ENCODE results near the gene CSNK1G2. TPM values are rescaled to one million over a fixed set of nuclear protein-coding genes. Genes with fewer than 3 reads are reported as not detected.

CSNK1G2 gene
- polyA plus RNA-seq, 1 donor from 2014 or later: 110 TPM

DNA sequence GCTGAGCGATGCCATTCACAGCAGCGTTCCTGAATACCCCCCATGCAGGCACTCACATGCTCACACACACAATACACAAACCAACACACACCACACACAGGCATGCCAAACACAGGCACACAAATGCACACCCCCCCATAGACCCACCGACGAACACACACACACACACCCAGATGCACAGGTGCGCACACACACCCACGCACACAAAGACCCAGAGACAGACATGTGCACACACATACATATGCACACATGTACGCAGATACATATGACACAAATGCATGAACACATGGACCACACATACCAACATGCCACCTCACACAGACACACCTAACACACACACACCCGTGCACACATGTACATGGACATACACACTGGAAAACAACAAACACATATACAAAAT is 7.0 kb upstream of the CSNK1G2 start:
- TF ChIP-seq MXI1 (conservative IDR thresholded peaks at IDR 0.05; ENCODE audit: poor library complexity, severe bottlenecking) (no peak), TAF1 (IDR thresholded peaks at IDR 0.05; ENCODE audit: low read depth) (no peak), CTCF (IDR thresholded peaks at IDR 0.05; ENCODE audit: poor library complexity, severe bottlenecking) (no peak), EP300 (conservative IDR thresholded peaks at IDR 0.05; ENCODE audit: poor library complexity, severe bottlenecking) (no peak), SMC3 (conservative IDR thresholded peaks at IDR 0.05; ENCODE audit: poor library complexity) (no peak), REST (IDR thresholded peaks at IDR 0.05; ENCODE audit: borderline replicate concordance) (no peak), RAD21 (conservative IDR thresholded peaks at IDR 0.05) (no peak), POLR2AphosphoS5 (IDR thresholded peaks at IDR 0.05) (no peak), EZH2 (IDR thresholded peaks at IDR 0.05; ENCODE audit: borderline replicate concordance, insufficient read depth, low read length, poor library complexity, severe bottlenecking) (no peak)
- no peak overlapping the region for H3K4me3 ChIP-seq (ENCODE audit: low read length)
- H3K27ac ChIP-seq (ENCODE audit: low read length): no peak overlapping the region
- no peak overlapping the region for H3K4me2 ChIP-seq (ENCODE audit: low read length)
- no peak overlapping the region for H3K9ac ChIP-seq (ENCODE audit: low read length)
- H3K9me3 ChIP-seq (ENCODE audit: low read length): no peaks in the 10 kb centered on the region
- no peaks in the 10 kb centered on the region for H3K9me2 ChIP-seq (ENCODE audit: insufficient read depth, low read length)
- H3K79me2 ChIP-seq (replicated peaks; ENCODE audit: insufficient read depth, low read length): no peaks in the 10 kb centered on the region
- H3K27me3 ChIP-seq (ENCODE audit: insufficient read depth, low read depth, low read length): no peaks in the 10 kb centered on the region
- no peaks in the 10 kb centered on the region for H3F3A ChIP-seq (ENCODE audit: insufficient read depth, low read length, poor library complexity, severe bottlenecking)
- H3K36me3 ChIP-seq (ENCODE audit: insufficient read depth, low read length): no peaks in the 10 kb centered on the region
- no peak overlapping the region for H2AFZ ChIP-seq (ENCODE audit: low read depth, low read length)
- no peaks in the 10 kb centered on the region for H4K20me1 ChIP-seq (ENCODE audit: insufficient read depth)

DNA sequence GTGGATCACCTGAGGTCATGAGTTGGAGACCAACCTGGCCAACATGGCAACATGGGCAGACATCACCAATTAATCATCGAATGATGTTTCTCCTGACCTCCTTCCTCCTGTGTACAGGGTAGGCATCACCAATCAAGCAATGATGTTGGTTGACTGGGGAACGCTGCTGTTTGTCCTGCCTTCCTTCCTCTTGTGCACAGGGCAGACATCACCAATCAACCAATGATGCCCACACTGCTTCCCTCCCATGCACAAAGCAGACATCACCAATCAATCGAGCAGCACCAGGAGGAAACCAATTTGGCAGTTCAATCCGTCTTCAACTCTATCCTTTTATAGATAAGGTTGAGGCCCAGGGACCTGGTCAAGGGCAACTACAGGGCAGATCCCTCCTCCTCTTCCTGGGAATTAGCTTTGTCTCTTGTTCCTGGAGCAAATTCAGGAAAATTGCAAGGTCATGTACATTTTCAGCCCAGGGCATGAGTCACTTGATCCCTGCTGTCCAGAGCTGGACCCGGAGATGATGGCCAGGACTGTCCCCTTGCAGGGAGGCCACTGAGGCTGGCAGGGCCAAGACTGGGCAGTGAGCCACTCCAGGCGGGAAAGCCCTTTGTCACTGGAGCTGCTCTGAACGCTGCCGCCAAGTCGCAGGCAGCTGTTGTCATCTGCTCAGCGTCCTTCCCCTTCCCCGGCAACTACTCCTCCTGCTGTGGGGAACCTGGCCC is 5.3 kb upstream of the CSNK1G2 start:
- no peak overlapping the region for H3K27ac ChIP-seq (ENCODE audit: low read length)
- H3K9me2 ChIP-seq (ENCODE audit: insufficient read depth, low read length): no peaks in the 10 kb centered on the region
- no peak overlapping the region for H3K4me3 ChIP-seq (ENCODE audit: low read length)
- H3K9ac ChIP-seq (ENCODE audit: low read length): no peak overlapping the region
- H3K27me3 ChIP-seq (ENCODE audit: insufficient read depth, low read depth, low read length): no peaks in the 10 kb centered on the region
- no peaks in the 10 kb centered on the region for H4K20me1 ChIP-seq (ENCODE audit: insufficient read depth)
- H3K36me3 ChIP-seq (ENCODE audit: insufficient read depth, low read length): no peaks in the 10 kb centered on the region
- no peak overlapping the region for H3K4me2 ChIP-seq (ENCODE audit: low read length)
- no peaks in the 10 kb centered on the region for H3K79me2 ChIP-seq (replicated peaks; ENCODE audit: insufficient read depth, low read length)
- no peak overlapping the region for H2AFZ ChIP-seq (ENCODE audit: low read depth, low read length)
- TF ChIP-seq TAF1 (IDR thresholded peaks at IDR 0.05; ENCODE audit: low read depth): no peak
- no peak for TF ChIP-seq MXI1 (conservative IDR thresholded peaks at IDR 0.05; ENCODE audit: poor library complexity, severe bottlenecking)
- TF ChIP-seq REST (IDR thresholded peaks at IDR 0.05; ENCODE audit: borderline replicate concordance): no peak
- no peak for TF ChIP-seq POLR2AphosphoS5 (IDR thresholded peaks at IDR 0.05)
- no peak for TF ChIP-seq CTCF (IDR thresholded peaks at IDR 0.05; ENCODE audit: poor library complexity, severe bottlenecking)
- TF ChIP-seq SMC3 (conservative IDR thresholded peaks at IDR 0.05; ENCODE audit: poor library complexity): no peak
- TF ChIP-seq EZH2 (IDR thresholded peaks at IDR 0.05; ENCODE audit: borderline replicate concordance, insufficient read depth, low read length, poor library complexity, severe bottlenecking): no peak
- no peak for TF ChIP-seq RAD21 (conservative IDR thresholded peaks at IDR 0.05)
- TF ChIP-seq EP300 (conservative IDR thresholded peaks at IDR 0.05; ENCODE audit: poor library complexity, severe bottlenecking): no peak
- H3F3A ChIP-seq (ENCODE audit: insufficient read depth, low read length, poor library complexity, severe bottlenecking): peaks cover 5% of the 10 kb centered on the region
- no peaks in the 10 kb centered on the region for H3K9me3 ChIP-seq (ENCODE audit: low read length)

Measured in neural cell (in vitro differentiated cells).